Liver (tissue), 3 donors: ENCODE data around the gene BMX.

Source experiments
- ATF3 ChIP-seq: IDR thresholded peaks from 2 replicates; pipeline ENCODE4 v1.6.1; 2016; ENCODE audit warnings: antibody characterized with exemption
- CTCF ChIP-seq: fragments of 150-350 bp; IDR thresholded peaks from 2 replicates; pipeline ENCODE4 v1.5.1; 2017; ENCODE audit warnings: improper control_type of control experiment, low read depth, low read length; ENCODE audit not compliant: missing input control
- FOXA1 ChIP-seq: IDR thresholded peaks from 2 replicates; pipeline ENCODE4 v1.6.1; 2016; ENCODE audit warnings: antibody characterized with exemption
- GABPA ChIP-seq, 2 donors: IDR thresholded peaks in 1 of 2; conservative IDR thresholded peaks in 1 of 2; 2 replicates each; pipeline ENCODE4 v1.6.1; 2016; ENCODE audit warnings: antibody characterized with exemption in 2 of 2, mild to moderate bottlenecking in 1 of 2, moderate library complexity in 1 of 2
- MAX ChIP-seq: IDR thresholded peaks from 2 replicates; pipeline ENCODE4 v1.6.1; 2016; ENCODE audit warnings: antibody characterized with exemption
- RAD21 ChIP-seq, 2 donors: IDR thresholded peaks; 2 replicates each; pipeline ENCODE4 v1.6.1; 2016; ENCODE audit warnings: antibody characterized with exemption in 2 of 2, mild to moderate bottlenecking in 2 of 2
- REST ChIP-seq: IDR thresholded peaks from 2 replicates; pipeline ENCODE4 v1.6.1; 2016; ENCODE audit warnings: antibody characterized with exemption, mild to moderate bottlenecking
- RXRA ChIP-seq, 2 donors: IDR thresholded peaks; 2 replicates each; pipeline ENCODE4 v1.6.1; 2017 to 2018; ENCODE audit warnings: antibody characterized with exemption in 2 of 2, mild to moderate bottlenecking in 1 of 2
- SP1 ChIP-seq: IDR thresholded peaks from 2 replicates; pipeline ENCODE4 v1.6.1; 2018; ENCODE audit warnings: antibody characterized with exemption, mild to moderate bottlenecking
- TAF1 ChIP-seq: conservative IDR thresholded peaks from 2 replicates; pipeline ENCODE4 v1.6.1; 2016; ENCODE audit warnings: antibody characterized with exemption, mild to moderate bottlenecking
- YY1 ChIP-seq: IDR thresholded peaks from 2 replicates; pipeline ENCODE4 v1.6.1; 2016; ENCODE audit warnings: antibody characterized with exemption, mild to moderate bottlenecking
- ZBTB33 ChIP-seq: IDR thresholded peaks from 2 replicates; pipeline ENCODE4 v1.6.1; 2016; ENCODE audit warnings: antibody characterized with exemption
- donor health status: healthy.
- donor health status: healthy.

GRCh38 chrX:15564981-15565579, 64.5 kb downstream of the BMX start:
- TF ChIP-seq TAF1 (no peak), MAX (no peak), CTCF (peak; percentile 55), REST (no peak), ZBTB33 (no peak), GABPA (IDR thresholded peaks at IDR 0.05 in 1 of 2, conservative IDR thresholded peaks at IDR 0.05 in 1 of 2) (no peak), FOXA1 (no peak), YY1 (no peak), SP1 (no peak), ATF3 (no peak), RAD21 (IDR thresholded peaks at IDR 0.05) (peak; percentile 81 to 87), RXRA (IDR thresholded peaks at IDR 0.05) (no peak)
